Spleen (tissue), 11 donors: Measurements from ENCODE around the gene FGF19. TPM values are rescaled to one million over a fixed set of nuclear protein-coding genes. Genes with fewer than 3 reads are reported as not detected.

Source experiments
- DNase-seq: peaks from one replicate; pipeline ENCODE4 v3.0.0-alpha.2; 2020
- H3K27ac ChIP-seq, 8 donors: fragments of 200-600 bp; sonication (generic) in 7 of 8; 1 replicate in 4 of 8; 2 replicates in 4 of 8; pipeline versions ENCODE4 v1.5.0 to v1.8.0; 2016 to 2021; ENCODE audit warnings: inconsistent platforms in 4 of 8, mild to moderate bottlenecking in 4 of 8, moderate library complexity in 1 of 8
- H3K27me3 ChIP-seq, 7 donors: fragments of 200-600 bp; sonication (generic) in 6 of 7; replicated peaks in 1 of 7; 1 replicate in 4 of 7; 2 replicates in 3 of 7; pipeline versions ENCODE4 v1.5.0 to v1.8.0; 2016 to 2021; ENCODE audit warnings: inconsistent platforms in 3 of 7, mild to moderate bottlenecking in 1 of 7
- H3K36me3 ChIP-seq, 6 donors: fragments of 200-600 bp; sonication (generic) in 5 of 6; 1 replicate in 4 of 6; 2 replicates in 2 of 6; pipeline versions ENCODE4 v1.5.0 to v1.8.0; 2016 to 2021; ENCODE audit warnings: inconsistent platforms in 2 of 6
- H3K4me1 ChIP-seq, 6 donors: fragments of 200-600 bp; sonication (generic) in 5 of 6; 1 replicate in 3 of 6; 2 replicates in 3 of 6; pipeline versions ENCODE4 v1.5.0 to v1.8.0; 2016 to 2021; ENCODE audit warnings: inconsistent platforms in 3 of 6
- H3K4me3 ChIP-seq, 8 donors: fragments of 200-600 bp; sonication (generic) in 7 of 8; 1 replicate in 4 of 8; 2 replicates in 4 of 8; pipeline versions ENCODE4 v1.5.0 to v1.8.0; 2016 to 2021; ENCODE audit warnings: inconsistent platforms in 4 of 8, mild to moderate bottlenecking in 4 of 8, moderate library complexity in 2 of 8
- H3K9me3 ChIP-seq, 8 donors: fragments of 200-600 bp; sonication (generic) in 7 of 8; 1 replicate in 4 of 8; 2 replicates in 4 of 8; pipeline versions ENCODE4 v1.5.0 to v1.8.0; 2016 to 2021; ENCODE audit warnings: inconsistent platforms in 4 of 8
- POLR2A ChIP-seq, 3 donors: fragments of 450-650 bp; IDR thresholded peaks; one replicate each; pipeline ENCODE4 v1.5.1; 2017; ENCODE audit warnings: antibody characterized with exemption in 3 of 3, mild to moderate bottlenecking in 1 of 3
- POLR2AphosphoS5 ChIP-seq, 3 donors: sonication (generic); formaldehyde crosslinking; IDR thresholded peaks; one replicate each; pipeline ENCODE4 v1.5.1; 2017; ENCODE audit warnings: antibody characterized with exemption in 3 of 3
- WGBS, 5 donors: extraction: QIAGEN DNeasy Blood & Tissue Kit in 3 of 5; methylation state at CpG; one replicate each; pipeline versions ENCODE4 v1.1.5 to v1.1.7; 2013 to 2018; 5-methylcytosine and 5-hydroxymethylcytosine counted together
- intact Hi-C: fragments of 100-400 bp; cut with DNase I; formaldehyde crosslinking; loops from one replicate; pipeline ENCODE4 v1.15.0; 2023; ENCODE audit warnings: low total_unique reads
- polyA plus RNA-seq, 3 donors: library from polyadenylated mRNA; stranded (reverse); fragments of 200-250 nt; gene quantifications; one replicate each; pipeline ENCODE4 v1.2.1, GENCODE V29; 2013
- total RNA-seq, 7 donors: library from RNA; depleted of rRNA in 3 of 7; stranded (reverse); fragments of >200 nt in 3 of 7; fragmentation: NEBNext Ultra II Directional in 4 of 7; extraction: Animal tissue kit (Norgen Biotek cat#: 25700) in 4 of 7; gene quantifications; one replicate each; pipeline versions ENCODE4 v1.1.0 to v1.2.1, GENCODE V29; 2016 to 2021
- TF ChIP-seq, protein P1 (sequence below), 11 experiments: fragments of 200-600 bp in 7 of 11; fragments of 450-650 bp in 4 of 11; sonication (generic) in 4 of 11; IDR thresholded peaks in 8 of 11; conservative IDR thresholded peaks in 3 of 11; 1 replicate in 7 of 11; 2 replicates in 4 of 11; pipeline versions ENCODE4 v1.4.0 to v1.8.0; 2016 to 2021; ENCODE audit warnings: antibody characterized with exemption in 11 of 11, inconsistent platforms in 4 of 11, mild to moderate bottlenecking in 1 of 11
- donor health status: healthy with polysubstance abuse.
- donor health status: DM: no; HTN: no; CAD: no; lungs with moderate emphysema.
- donor health status: DM: no; HTN: no; CAD: no.
- donor health status: Bipolar disorder and iron deficiency.
- donor health status: healthy.
- donor health status: DM: no; HTN: no; CAD: no.
- donor health status: DM: yes; HTN: yes; CAD: no.

Gene FGF19
- total and polyA plus RNA-seq, 10 donors, result not detected

DNA sequence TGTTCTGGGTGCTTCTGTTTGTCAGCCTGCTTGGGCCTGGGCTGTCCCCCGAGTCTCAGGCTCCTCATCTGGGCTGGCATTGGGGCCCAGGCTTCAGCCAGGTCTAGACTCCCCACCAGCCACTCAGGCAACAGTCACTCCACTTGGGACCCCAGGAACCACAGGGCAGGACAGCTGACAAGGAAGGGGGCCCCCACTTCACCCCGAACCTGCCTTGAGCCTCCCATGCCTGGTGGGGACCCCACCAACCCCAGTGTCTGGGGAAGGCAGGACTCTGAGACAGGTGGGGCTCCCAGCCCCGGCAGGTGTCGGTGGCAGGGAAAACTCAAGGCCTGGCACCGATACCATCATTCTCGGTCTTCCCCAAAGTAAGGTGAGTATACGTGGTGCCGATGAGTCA, 17.0 kb downstream of the FGF19 start:
- Histone ChIP-seq H3K36me3 (no peaks in the 10 kb centered on the region), H3K4me3 (no peak overlapping the region), H3K27ac (no peak overlapping the region), H3K4me1 (peaks cover 0 to 11% (median 9%) of the 10 kb centered on the region in 6 donors), H3K9me3 (peaks cover 0 to 2% (median 0%) of the 10 kb centered on the region in 8 donors), H3K27me3 (peaks cover 0 to 63% (median 15%) of the 10 kb centered on the region in 7 donors)
- peak; percentile 68 for DNase-seq
- intact Hi-C loops, result loop anchor here (5.0 kb wide), 2 partner anchors 200 to 510 kb away; no protein-coding TSS in a partner anchor
- 86 to 93% (median 89%) methylated on average over 7 to 8 of the region's 8 CpGs for WGBS, 5 donors
- no peak for TF ChIP-seq POLR2AphosphoS5 (IDR thresholded peaks at IDR 0.05)
- TF ChIP-seq, protein P1, sequence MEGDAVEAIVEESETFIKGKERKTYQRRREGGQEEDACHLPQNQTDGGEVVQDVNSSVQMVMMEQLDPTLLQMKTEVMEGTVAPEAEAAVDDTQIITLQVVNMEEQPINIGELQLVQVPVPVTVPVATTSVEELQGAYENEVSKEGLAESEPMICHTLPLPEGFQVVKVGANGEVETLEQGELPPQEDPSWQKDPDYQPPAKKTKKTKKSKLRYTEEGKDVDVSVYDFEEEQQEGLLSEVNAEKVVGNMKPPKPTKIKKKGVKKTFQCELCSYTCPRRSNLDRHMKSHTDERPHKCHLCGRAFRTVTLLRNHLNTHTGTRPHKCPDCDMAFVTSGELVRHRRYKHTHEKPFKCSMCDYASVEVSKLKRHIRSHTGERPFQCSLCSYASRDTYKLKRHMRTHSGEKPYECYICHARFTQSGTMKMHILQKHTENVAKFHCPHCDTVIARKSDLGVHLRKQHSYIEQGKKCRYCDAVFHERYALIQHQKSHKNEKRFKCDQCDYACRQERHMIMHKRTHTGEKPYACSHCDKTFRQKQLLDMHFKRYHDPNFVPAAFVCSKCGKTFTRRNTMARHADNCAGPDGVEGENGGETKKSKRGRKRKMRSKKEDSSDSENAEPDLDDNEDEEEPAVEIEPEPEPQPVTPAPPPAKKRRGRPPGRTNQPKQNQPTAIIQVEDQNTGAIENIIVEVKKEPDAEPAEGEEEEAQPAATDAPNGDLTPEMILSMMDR (IDR thresholded peaks at IDR 0.05 in 8 of 11, conservative IDR thresholded peaks at IDR 0.05 in 3 of 11), result no peak
- no peak for TF ChIP-seq POLR2A (IDR thresholded peaks at IDR 0.05)

DNA sequence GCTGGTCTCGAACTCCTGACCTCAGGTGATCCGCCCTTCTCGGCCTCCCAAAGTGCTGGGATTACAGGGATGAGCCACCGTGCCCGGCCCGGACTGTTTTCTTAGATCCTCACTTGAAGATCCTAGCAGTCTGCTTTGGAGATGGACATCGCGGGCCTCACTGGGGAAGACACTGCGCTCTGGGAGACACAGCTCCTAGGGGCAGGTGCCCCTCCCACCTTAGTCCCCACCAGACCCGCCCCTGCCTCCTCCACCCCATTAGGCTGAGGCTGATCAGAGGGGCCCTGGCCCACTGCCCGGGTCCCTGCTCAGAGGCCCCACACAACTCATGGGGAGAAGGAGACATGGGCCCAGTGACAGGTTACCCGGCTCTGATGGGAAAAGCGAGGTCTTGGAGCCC, 17.4 kb downstream of the FGF19 start:
- H3K4me3 ChIP-seq, result no peak overlapping the region
- no peak overlapping the region for H3K27ac ChIP-seq
- no peaks in the 10 kb centered on the region for H3K36me3 ChIP-seq
- DNase-seq, result peak; percentile 67
- peaks cover 0 to 59% (median 15%) of the 10 kb centered on the region in 7 donors for H3K27me3 ChIP-seq
- TF ChIP-seq, protein P1 (IDR thresholded peaks at IDR 0.05 in 8 of 11, conservative IDR thresholded peaks at IDR 0.05 in 3 of 11), result no peak
- no peak for TF ChIP-seq POLR2A (IDR thresholded peaks at IDR 0.05)
- no peak for TF ChIP-seq POLR2AphosphoS5 (IDR thresholded peaks at IDR 0.05)
- intact Hi-C loops, result loop anchor here (5.0 kb wide), 2 partner anchors 201 to 511 kb away; no protein-coding TSS in a partner anchor
- WGBS, 5 donors, result 71 to 84% (median 80%) methylated on average over 9 to 13 of the region's 13 CpGs
- H3K4me1 ChIP-seq, result peaks cover 0 to 11% (median 9%) of the 10 kb centered on the region in 6 donors
- H3K9me3 ChIP-seq, result no peaks in the 10 kb centered on the region

DNA sequence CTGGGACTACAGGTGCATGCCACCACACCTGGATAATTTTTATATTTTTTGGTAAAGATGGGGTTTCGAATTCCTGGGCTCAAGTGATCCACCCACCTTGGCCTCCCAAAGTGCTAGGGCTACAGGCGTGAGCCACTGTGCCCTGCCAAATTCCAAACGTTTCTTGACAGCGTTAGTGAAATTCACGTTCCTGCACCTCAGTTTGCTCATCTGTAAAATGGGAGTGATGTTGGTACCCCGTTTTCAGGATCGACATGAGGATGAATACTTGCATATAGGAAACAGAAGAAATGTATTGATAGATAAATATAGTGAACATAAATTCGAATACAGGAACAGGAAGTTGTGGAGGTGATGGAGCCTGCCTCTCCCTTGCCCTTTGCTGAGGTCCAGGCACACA, 18.5 kb downstream of the FGF19 start:
- Histone ChIP-seq H3K36me3 (no peaks in the 10 kb centered on the region), H3K9me3 (no peaks in the 10 kb centered on the region), H3K27me3 (peaks cover 0 to 48% (median 15%) of the 10 kb centered on the region in 7 donors), H3K4me1 (peaks cover 0 to 11% (median 9%) of the 10 kb centered on the region in 6 donors), H3K4me3 (peak overlapping the region in 1 of 8 donors; percentile 45), H3K27ac (no peak overlapping the region)
- TF ChIP-seq, protein P1 (IDR thresholded peaks at IDR 0.05 in 8 of 11, conservative IDR thresholded peaks at IDR 0.05 in 3 of 11), result no peak
- TF ChIP-seq POLR2AphosphoS5 (IDR thresholded peaks at IDR 0.05) (no peak), POLR2A (IDR thresholded peaks at IDR 0.05) (no peak)
- DNase-seq, result no peak
- intact Hi-C loops, result loop anchor here (5.0 kb wide), 2 partner anchors 202 to 512 kb away; no protein-coding TSS in a partner anchor
- WGBS, 5 donors, result 48 to 55% (median 49%) methylated on average over 8 of the region's 8 CpGs

DNA sequence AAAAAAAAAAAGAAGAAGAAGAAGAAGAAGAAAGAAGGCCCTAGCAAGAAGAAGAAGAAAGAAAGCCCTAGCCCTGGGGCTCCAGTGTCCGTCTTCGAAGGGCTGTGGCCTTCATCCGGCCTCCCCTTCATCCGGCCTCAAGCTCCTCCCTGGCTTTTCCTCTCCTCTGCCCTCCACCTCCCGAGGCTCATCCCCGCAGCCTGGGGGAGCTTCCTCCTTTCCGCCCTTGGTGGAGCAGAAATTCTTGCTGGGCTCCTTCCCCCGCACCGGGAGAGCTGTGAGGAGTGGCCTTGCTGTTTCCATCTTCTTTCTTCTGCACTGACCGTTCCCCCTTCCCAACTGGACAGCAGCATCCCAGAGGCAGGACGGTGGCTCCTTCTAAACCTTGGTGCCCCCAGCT, 19.2 kb downstream of the FGF19 start:
- no peaks in the 10 kb centered on the region for H3K36me3 ChIP-seq
- TF ChIP-seq, protein P1 (IDR thresholded peaks at IDR 0.05 in 8 of 11, conservative IDR thresholded peaks at IDR 0.05 in 3 of 11), result no peak
- TF ChIP-seq POLR2A (IDR thresholded peaks at IDR 0.05) (no peak), POLR2AphosphoS5 (IDR thresholded peaks at IDR 0.05) (no peak)
- no peaks in the 10 kb centered on the region for H3K9me3 ChIP-seq
- intact Hi-C loops, result loop anchor here (5.0 kb wide), 2 partner anchors 203 to 513 kb away; no protein-coding TSS in a partner anchor
- 57 to 69% (median 66%) methylated on average over 10 to 11 of the region's 11 CpGs for WGBS, 5 donors
- peaks cover 0 to 41% (median 15%) of the 10 kb centered on the region in 7 donors for H3K27me3 ChIP-seq
- peaks cover 0 to 11% (median 9%) of the 10 kb centered on the region in 6 donors for H3K4me1 ChIP-seq
- DNase-seq, result peak; percentile 46
- no peak overlapping the region for H3K4me3 ChIP-seq
- H3K27ac ChIP-seq, result no peak overlapping the region
